ENCODE data around the gene GDF2.

Gene GDF2

DNA sequence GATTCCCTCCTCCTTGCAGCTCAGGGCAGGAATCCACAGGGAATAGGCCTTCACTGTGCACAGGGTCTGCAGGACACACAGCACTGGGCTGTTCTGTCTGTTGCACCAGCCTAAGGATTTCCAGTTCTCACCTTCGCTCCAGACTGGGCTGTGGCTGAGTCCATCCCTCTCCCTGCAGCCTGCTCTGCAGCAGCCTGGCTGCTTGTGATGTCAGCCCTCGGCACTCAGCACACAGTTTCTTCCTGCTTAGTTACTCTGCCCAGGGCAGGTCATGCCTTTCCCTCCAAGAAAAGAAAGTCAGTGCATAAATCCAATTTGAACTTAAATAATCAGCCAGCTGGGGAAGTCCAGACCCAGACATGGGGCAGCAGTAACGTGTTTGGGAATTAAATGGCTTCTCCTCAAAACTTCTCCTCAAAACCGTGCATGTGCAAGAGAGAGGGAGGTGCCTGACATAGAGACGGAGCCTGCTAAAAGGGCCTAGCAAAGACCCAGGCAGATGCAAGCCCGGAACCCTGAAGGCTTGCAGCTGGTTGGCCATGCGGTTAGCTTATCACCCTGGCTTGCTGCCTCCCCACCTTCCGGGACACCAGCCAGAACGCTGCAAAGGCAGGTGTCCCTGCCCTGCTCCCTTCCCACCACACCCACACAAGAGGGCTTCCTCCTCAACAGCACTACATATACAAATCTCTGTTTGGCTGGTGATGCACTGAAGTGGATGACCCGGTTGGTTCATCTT, 10.9 kb upstream of the GDF2 start:
- Histone ChIP-seq H3K79me2 (ENCODE audit: insufficient read depth, low read length) (no peaks in the 10 kb centered on the region), H3K4me1 (ENCODE audit: insufficient read depth, low read length, severe bottlenecking) (peaks cover 4% of the 10 kb centered on the region), H3K36me3 (ENCODE audit: insufficient read depth, low read length) (no peaks in the 10 kb centered on the region), H3K9me2 (ENCODE audit: low read depth, low read length) (no peaks in the 10 kb centered on the region), H4K20me1 (ENCODE audit: insufficient read depth, low read length) (no peaks in the 10 kb centered on the region), H3K27ac (ENCODE audit: low read depth, low read length, poor library complexity, severe bottlenecking) (no peak overlapping the region), H3K9ac (ENCODE audit: low read length) (no peak overlapping the region), H3K27me3 (ENCODE audit: insufficient read depth, low read length) (no peaks in the 10 kb centered on the region), H3K4me2 (ENCODE audit: low read length) (no peak overlapping the region), H2AFZ (ENCODE audit: low read length) (no peak overlapping the region), H3K4me3 (ENCODE audit: low read depth, low read length, poor library complexity, severe bottlenecking) (no peak overlapping the region), H3F3A (ENCODE audit: insufficient read depth, low read length) (no peaks in the 10 kb centered on the region), H3K9me3 (ENCODE audit: low read length) (no peaks in the 10 kb centered on the region)
- TF ChIP-seq EZH2 (IDR thresholded peaks at IDR 0.05; ENCODE audit: borderline replicate concordance, low read length): no peak
- TF ChIP-seq, protein P1, sequence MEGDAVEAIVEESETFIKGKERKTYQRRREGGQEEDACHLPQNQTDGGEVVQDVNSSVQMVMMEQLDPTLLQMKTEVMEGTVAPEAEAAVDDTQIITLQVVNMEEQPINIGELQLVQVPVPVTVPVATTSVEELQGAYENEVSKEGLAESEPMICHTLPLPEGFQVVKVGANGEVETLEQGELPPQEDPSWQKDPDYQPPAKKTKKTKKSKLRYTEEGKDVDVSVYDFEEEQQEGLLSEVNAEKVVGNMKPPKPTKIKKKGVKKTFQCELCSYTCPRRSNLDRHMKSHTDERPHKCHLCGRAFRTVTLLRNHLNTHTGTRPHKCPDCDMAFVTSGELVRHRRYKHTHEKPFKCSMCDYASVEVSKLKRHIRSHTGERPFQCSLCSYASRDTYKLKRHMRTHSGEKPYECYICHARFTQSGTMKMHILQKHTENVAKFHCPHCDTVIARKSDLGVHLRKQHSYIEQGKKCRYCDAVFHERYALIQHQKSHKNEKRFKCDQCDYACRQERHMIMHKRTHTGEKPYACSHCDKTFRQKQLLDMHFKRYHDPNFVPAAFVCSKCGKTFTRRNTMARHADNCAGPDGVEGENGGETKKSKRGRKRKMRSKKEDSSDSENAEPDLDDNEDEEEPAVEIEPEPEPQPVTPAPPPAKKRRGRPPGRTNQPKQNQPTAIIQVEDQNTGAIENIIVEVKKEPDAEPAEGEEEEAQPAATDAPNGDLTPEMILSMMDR (IDR thresholded peaks at IDR 0.05; ENCODE audit: low read length): no peak

DNA sequence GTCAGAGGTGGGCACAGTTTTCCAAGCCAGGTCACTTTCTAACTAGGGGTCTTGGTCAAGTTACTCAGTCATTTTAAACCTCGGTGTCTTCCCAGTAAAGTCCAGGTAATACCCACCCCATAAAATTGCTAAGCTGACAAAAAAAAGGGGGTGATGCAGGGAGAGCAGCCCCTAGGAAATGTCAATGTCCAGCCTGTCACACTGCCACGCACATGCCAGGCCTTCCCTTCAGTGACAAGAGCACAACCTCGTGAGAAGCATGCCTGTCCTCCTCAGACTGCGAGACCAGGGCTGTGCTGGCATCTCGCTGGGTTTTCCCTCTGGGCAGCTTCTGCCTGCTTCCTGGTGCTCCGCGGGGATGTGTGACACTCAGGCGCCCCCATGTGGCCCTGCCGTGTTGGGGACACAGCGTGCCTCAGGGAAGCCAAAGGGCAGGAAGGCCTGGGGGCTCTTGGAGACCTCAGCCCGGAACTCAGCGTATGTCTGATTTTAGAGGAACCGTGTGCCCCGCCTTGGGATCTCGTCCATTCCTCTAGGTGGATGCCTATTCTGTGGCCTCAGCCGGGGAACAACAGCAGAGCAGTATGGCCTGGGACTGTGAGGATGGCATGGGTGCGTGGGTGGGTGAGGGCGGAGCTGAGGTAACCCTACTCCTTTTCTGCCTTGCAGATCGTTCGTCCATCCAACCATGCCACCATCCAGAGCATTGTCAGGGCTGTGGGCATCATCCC, 10.2 kb upstream of the GDF2 start:
- Histone ChIP-seq H2AFZ (ENCODE audit: low read length) (no peak overlapping the region), H3K9me3 (ENCODE audit: low read length) (no peaks in the 10 kb centered on the region), H3K36me3 (ENCODE audit: insufficient read depth, low read length) (no peaks in the 10 kb centered on the region), H3K9me2 (ENCODE audit: low read depth, low read length) (no peaks in the 10 kb centered on the region), H3K4me2 (ENCODE audit: low read length) (no peak overlapping the region), H3K4me3 (ENCODE audit: low read depth, low read length, poor library complexity, severe bottlenecking) (no peak overlapping the region), H3K9ac (ENCODE audit: low read length) (no peak overlapping the region), H3F3A (ENCODE audit: insufficient read depth, low read length) (no peaks in the 10 kb centered on the region), H4K20me1 (ENCODE audit: insufficient read depth, low read length) (no peaks in the 10 kb centered on the region), H3K4me1 (ENCODE audit: insufficient read depth, low read length, severe bottlenecking) (peaks cover 4% of the 10 kb centered on the region), H3K27me3 (ENCODE audit: insufficient read depth, low read length) (no peaks in the 10 kb centered on the region), H3K27ac (ENCODE audit: low read depth, low read length, poor library complexity, severe bottlenecking) (no peak overlapping the region), H3K79me2 (ENCODE audit: insufficient read depth, low read length) (no peaks in the 10 kb centered on the region)
- TF ChIP-seq EZH2 (IDR thresholded peaks at IDR 0.05; ENCODE audit: borderline replicate concordance, low read length): no peak
- TF ChIP-seq, protein P1 (IDR thresholded peaks at IDR 0.05; ENCODE audit: low read length): peak; percentile 88

DNA sequence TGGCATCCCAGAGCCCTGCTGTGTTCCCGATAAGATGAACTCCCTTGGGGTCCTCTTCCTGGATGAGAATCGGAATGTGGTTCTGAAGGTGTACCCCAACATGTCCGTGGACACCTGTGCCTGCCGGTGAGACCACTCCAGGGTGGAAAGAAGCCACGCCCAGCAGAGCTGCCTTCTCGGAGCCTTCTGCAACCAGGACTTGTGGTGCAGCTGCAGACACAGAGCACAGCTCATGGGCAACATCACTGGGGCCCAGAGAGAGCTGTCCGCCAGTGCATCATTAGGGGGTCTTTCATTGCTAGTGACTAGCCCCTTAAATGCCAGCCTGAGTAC, 9.6 kb upstream of the GDF2 start:
- Histone ChIP-seq H3K27ac (ENCODE audit: low read depth, low read length, poor library complexity, severe bottlenecking) (no peak overlapping the region), H3F3A (ENCODE audit: insufficient read depth, low read length) (no peaks in the 10 kb centered on the region), H4K20me1 (ENCODE audit: insufficient read depth, low read length) (no peaks in the 10 kb centered on the region), H3K4me2 (ENCODE audit: low read length) (no peak overlapping the region), H3K27me3 (ENCODE audit: insufficient read depth, low read length) (no peaks in the 10 kb centered on the region), H3K36me3 (ENCODE audit: insufficient read depth, low read length) (no peaks in the 10 kb centered on the region), H3K9me2 (ENCODE audit: low read depth, low read length) (no peaks in the 10 kb centered on the region), H3K4me3 (ENCODE audit: low read depth, low read length, poor library complexity, severe bottlenecking) (no peak overlapping the region), H3K79me2 (ENCODE audit: insufficient read depth, low read length) (no peaks in the 10 kb centered on the region), H3K9ac (ENCODE audit: low read length) (no peak overlapping the region), H3K9me3 (ENCODE audit: low read length) (no peaks in the 10 kb centered on the region), H2AFZ (ENCODE audit: low read length) (no peak overlapping the region), H3K4me1 (ENCODE audit: insufficient read depth, low read length, severe bottlenecking) (peaks cover 4% of the 10 kb centered on the region)
- TF ChIP-seq, protein P1 (IDR thresholded peaks at IDR 0.05; ENCODE audit: low read length): no peak
